Left lung (tissue), 10 donors: ENCODE results near the gene ASXL2. TPM values are rescaled to one million over a fixed set of nuclear protein-coding genes. Genes with fewer than 3 reads are reported as not detected.

Experiments used
- ATAC-seq: fragments of 200-7000 bp; cut with Tn5 transposase; one replicate; pipeline ENCODE4 v1.9.1; 2020; ENCODE audit warnings: moderate library complexity
- DNase-seq, 4 donors: peaks; one replicate each; pipeline ENCODE4 v3.0.0-alpha.2; 2013 to 2020
- H3K27ac ChIP-seq, 2 donors: fragments of 200-600 bp; sonication (generic) in 1 of 2; one replicate each; pipeline versions ENCODE4 v1.5.0 to v1.8.0; 2020 to 2021
- H3K27me3 ChIP-seq, 2 donors: fragments of 200-600 bp; sonication (generic) in 1 of 2; one replicate each; pipeline versions ENCODE4 v1.5.0 to v1.8.0; 2020 to 2021
- H3K36me3 ChIP-seq, 2 donors: fragments of 200-600 bp; sonication (generic) in 1 of 2; one replicate each; pipeline versions ENCODE4 v1.5.0 to v1.8.0; 2020 to 2021
- H3K4me1 ChIP-seq, 2 donors: fragments of 200-600 bp; one replicate each; pipeline ENCODE4 v1.8.0; 2021
- H3K4me3 ChIP-seq, 2 donors: fragments of 200-600 bp; sonication (generic) in 1 of 2; one replicate each; pipeline versions ENCODE4 v1.5.0 to v1.8.0; 2020 to 2021; ENCODE audit warnings: mild to moderate bottlenecking in 1 of 2
- H3K9me3 ChIP-seq, 2 donors: fragments of 200-600 bp; sonication (generic) in 1 of 2; one replicate each; pipeline versions ENCODE4 v1.5.0 to v1.8.0; 2020 to 2021
- CTCF ChIP-seq, 2 donors: fragments of 200-600 bp; sonication (generic) in 1 of 2; IDR thresholded peaks; one replicate each; pipeline versions ENCODE4 v1.5.0 to v1.8.0; 2021; ENCODE audit warnings: antibody characterized with exemption in 2 of 2
- intact Hi-C, 2 donors: fragments of 100-400 bp; cut with DNase I; formaldehyde crosslinking; loops; one replicate each; pipeline versions ENCODE4 v1.11.2 to v1.14.2; 2022
- polyA plus RNA-seq, 6 donors: library from polyadenylated mRNA; unstranded; fragments of 120-200 nt; gene quantifications; one replicate each; pipeline ENCODE4 v1.2.1, GENCODE V29; 2013; ENCODE audit not compliant: insufficient read length in 6 of 6
- total RNA-seq, 2 donors: library from RNA; stranded (reverse); fragmentation: NEBNext Ultra II Directional; extraction: Animal tissue kit (Norgen Biotek cat#: 25700); gene quantifications; one replicate each; pipeline ENCODE4 v1.2.1, GENCODE V29; 2021
- donor health status: DM: no; HTN: yes; CAD: no.
- donor health status: DM: no; HTN: no; CAD: no.

Gene ASXL2
- total and polyA plus RNA-seq, 8 donors: 17.7 to 33.4 (median 19.4) TPM

- H3K4me1 ChIP-seq: peaks cover 0 to 11% of the 10 kb centered on the region in 2 donors
- no peak overlapping the region for H3K27ac ChIP-seq
- no peak for TF ChIP-seq CTCF (IDR thresholded peaks at IDR 0.05)
- no peaks in the 10 kb centered on the region for H3K9me3 ChIP-seq
- H3K36me3 ChIP-seq: no peaks in the 10 kb centered on the region
- ATAC-seq: no peak
- no peak for DNase-seq
- H3K4me3 ChIP-seq: no peak overlapping the region
- H3K27me3 ChIP-seq: peaks cover 0 to 13% of the 10 kb centered on the region in 2 donors
- intact Hi-C loops: no loop called here
Observed at GRCh38 chr2:25881764-25882163, 3.5 kb upstream of the ASXL2 start.

- H3K27me3 ChIP-seq: peaks cover 0 to 13% of the 10 kb centered on the region in 2 donors
- TF ChIP-seq CTCF (IDR thresholded peaks at IDR 0.05): no peak
- H3K36me3 ChIP-seq: peaks cover 0 to 3% of the 10 kb centered on the region in 2 donors
- DNase-seq (no peak), ATAC-seq (no peak)
- intact Hi-C loops: no loop called here
- H3K4me3 ChIP-seq: peak overlapping the region in 1 of 2 donors; percentile 97
- no peaks in the 10 kb centered on the region for H3K9me3 ChIP-seq
- H3K4me1 ChIP-seq: peaks cover 5 to 30% of the 10 kb centered on the region in 2 donors
- H3K27ac ChIP-seq: peak overlapping the region; percentile 93 to 99
Observed at GRCh38 chr2:25879133-25879730, 945 bp upstream of the ASXL2 start.

- H3K27ac ChIP-seq: peak overlapping the region; percentile 93 to 99
- intact Hi-C loops: no loop called here
- peaks cover 0 to 8% of the 10 kb centered on the region in 2 donors for H3K27me3 ChIP-seq
- peak overlapping the region; percentile 77 to 97 for H3K4me3 ChIP-seq
- peaks cover 0 to 9% of the 10 kb centered on the region in 2 donors for H3K36me3 ChIP-seq
- peak in 3 of 4 donors; percentile 47 to 63 (median 59) for DNase-seq
- TF ChIP-seq CTCF (IDR thresholded peaks at IDR 0.05): no peak
- peak; percentile 67 for ATAC-seq
- no peaks in the 10 kb centered on the region for H3K9me3 ChIP-seq
- H3K4me1 ChIP-seq: peaks cover 5 to 30% of the 10 kb centered on the region in 2 donors
Observed at GRCh38 chr2:25877431-25878360, 591 bp downstream of the ASXL2 start.

- ATAC-seq: no peak
- peaks cover 5 to 22% of the 10 kb centered on the region in 2 donors for H3K4me1 ChIP-seq
- no peak for TF ChIP-seq CTCF (IDR thresholded peaks at IDR 0.05)
- peaks cover 0 to 22% of the 10 kb centered on the region in 2 donors for H3K36me3 ChIP-seq
- DNase-seq: no peak
- H3K4me3 ChIP-seq: no peak overlapping the region
- no peaks in the 10 kb centered on the region for H3K9me3 ChIP-seq
- H3K27ac ChIP-seq: no peak overlapping the region
- H3K27me3 ChIP-seq: no peaks in the 10 kb centered on the region
- intact Hi-C loops: no loop called here
Observed at GRCh38 chr2:25872134-25872533, 6.2 kb downstream of the ASXL2 start.

- Histone ChIP-seq H3K9me3 (no peaks in the 10 kb centered on the region), H3K4me1 (no peaks in the 10 kb centered on the region), H3K4me3 (no peak overlapping the region), H3K36me3 (peaks cover 0 to 18% of the 10 kb centered on the region in 2 donors), H3K27ac (no peak overlapping the region), H3K27me3 (no peaks in the 10 kb centered on the region)
- ATAC-seq (no peak), DNase-seq (no peak)
- TF ChIP-seq CTCF (IDR thresholded peaks at IDR 0.05): no peak
- intact Hi-C loops: no loop called here
Observed at GRCh38 chr2:25867396-25868003, 10.8 kb downstream of the ASXL2 start.
